Activated CD8-positive, alpha-beta T cell treated with anti-CD3 and anti-CD28 coated beads for 36 hours (primary cell): ENCODE measurements around the gene ABHD14A. TPM values are rescaled to one million over a fixed set of nuclear protein-coding genes. Genes with fewer than 3 reads are reported as not detected.
"Not testable (repeated sequence)": the region's sequence is repeated elsewhere in the genome, so short reads cannot be mapped to it uniquely, and the experiment has no call there.

Experiments used
- ATAC-seq: fragments of 200-7000 bp; cut with Tn5 transposase; one replicate; pipeline ENCODE4 v1.10.0; 2021; ENCODE audit warnings: mild to moderate bottlenecking, moderate library complexity
- CTCF ChIA-PET: fragments of 350-600 bp; sonication (Branson Sonifier 250); formaldehyde crosslinking; loops from one replicate; lab custom pipeline; 2021; ENCODE audit warnings: antibody characterized with exemption; lab: Charles Lee
- POLR2A ChIA-PET: fragments of 350-600 bp; sonication (Branson Sonifier 250); formaldehyde crosslinking; loops from one replicate; lab custom pipeline; 2021; ENCODE audit warnings: antibody characterized with exemption; lab: Charles Lee
- DNase-seq: peaks from one replicate; pipeline ENCODE4 v3.0.0-alpha.2; 2020
- H3K27ac Mint-ChIP-seq: one replicate; pipeline ENCODE4 v1.8.0; 2021; ENCODE audit warnings: mild to moderate bottlenecking, mixed read lengths
- H3K27me3 Mint-ChIP-seq: one replicate; pipeline ENCODE4 v1.8.0; 2021; ENCODE audit warnings: mixed read lengths
- H3K36me3 Mint-ChIP-seq: one replicate; pipeline ENCODE4 v1.8.0; 2021; ENCODE audit warnings: low read depth, mixed read lengths
- H3K4me1 Mint-ChIP-seq: one replicate; pipeline ENCODE4 v1.8.0; 2021; ENCODE audit warnings: low read depth, mixed read lengths
- H3K4me3 Mint-ChIP-seq: one replicate; pipeline ENCODE4 v1.8.0; 2021; ENCODE audit warnings: mild to moderate bottlenecking, moderate library complexity, mixed read lengths
- H3K9me3 Mint-ChIP-seq: one replicate; pipeline ENCODE4 v1.8.0; 2021; ENCODE audit warnings: mixed read lengths
- CTCF ChIP-seq: fragments of 200-600 bp; IDR thresholded peaks from one replicate; pipeline ENCODE4 v1.8.0; 2022; ENCODE audit warnings: antibody characterized with exemption, mild to moderate bottlenecking
- intact Hi-C: fragments of 100-400 bp; cut with micrococcal nuclease; formaldehyde crosslinking; loops from one replicate; pipeline ENCODE4 v1.10.0; 2022
- total RNA-seq, 2 experiments: library from RNA; stranded (reverse); gene quantifications; one replicate each; pipeline ENCODE4 v1.2.3, GENCODE V29; 2021

Gene ABHD14A
- total RNA-seq: 1 to 10 TPM; 8.9 to 9.5 TPM

GRCh38 chr3:51974963-51975851 lies at the start of gene ABHD14A:
Gene ABHD14A, plus strand, starts transcription at chr3:51975064. Its CDS starts 72 bp downstream, at chr3:51975136.
- Mint-ChIP-seq H3K4me1 (peaks cover 31% of the 10 kb centered on the region), H3K27ac (peak within 1 kb of the TSS; percentile 97), H3K9me3 (no peaks in the 10 kb centered on the region), H3K27me3 (no peaks in the 10 kb centered on the region), H3K36me3 (peaks cover 9% of the 10 kb centered on the region), H3K4me3 (peak within 1 kb of the TSS; percentile 77)
- POLR2A ChIA-PET: interaction anchor here (0.5 to 14.5 kb wide), 9 partner anchors 8 to 81 kb away, joined by 3 to 267 read pairs (median 6); partner anchors contain the start of genes ACY1, DUSP7, PARP3 and RPL29
- CTCF ChIA-PET: interaction anchor here (0.7 to 3.8 kb wide), 9 partner anchors 8 to 471 kb away, joined by 3 to 40 read pairs (median 9); partner anchors contain the start of genes ACY1, DUSP7, PARP3 and RRP9
- ATAC-seq (peak; percentile 77), DNase-seq (peak; percentile 67)
- intact Hi-C loops: no loop called here
- no peak for TF ChIP-seq CTCF

- Mint-ChIP-seq H3K27me3 (no peaks in the 10 kb centered on the region), H3K4me1 (no peaks in the 10 kb centered on the region), H3K9me3 (no peaks in the 10 kb centered on the region), H3K27ac (no peak overlapping the region), H3K4me3 (no peak overlapping the region), H3K36me3 (peaks cover 6% of the 10 kb centered on the region)
- no peak for TF ChIP-seq CTCF
- intact Hi-C loops: no loop called here
- DNase-seq (no peak), ATAC-seq (no peak)
- ChIA-PET POLR2A (no interaction called here), CTCF (no interaction called here)
Observed at GRCh38 chr3:51927061-51927977, 47.5 kb upstream of the ABHD14A start.

GRCh38 chr3:51928438-51928837 lies 46.4 kb upstream of the ABHD14A start:
- CTCF ChIA-PET: no interaction called here

GRCh38 chr3:51928981-51929380 lies 45.9 kb upstream of the ABHD14A start:
- H3K9me3 Mint-ChIP-seq, H3K4me1 Mint-ChIP-seq, CTCF ChIA-PET, intact Hi-C loops, ATAC-seq, H3K27me3 Mint-ChIP-seq, DNase-seq, H3K27ac Mint-ChIP-seq, H3K4me3 Mint-ChIP-seq: not testable (repeated sequence)
- H3K36me3 Mint-ChIP-seq: peaks cover 11% of the 10 kb centered on the region
- POLR2A ChIA-PET: interaction anchor here (0.8 kb wide), 1 partner anchor 36 kb away, joined by 3 read pairs; no protein-coding TSS in a partner anchor

More at GRCh38 chr3:51928438-51928837, 46.4 kb upstream of the ABHD14A start:
- intact Hi-C loops: no loop called here
- Mint-ChIP-seq H3K27me3 (no peaks in the 10 kb centered on the region), H3K9me3 (no peaks in the 10 kb centered on the region), H3K27ac (no peak overlapping the region), H3K4me3 (no peak overlapping the region), H3K4me1 (no peaks in the 10 kb centered on the region), H3K36me3 (peaks cover 7% of the 10 kb centered on the region)
- DNase-seq: no peak
- no peak for ATAC-seq
- POLR2A ChIA-PET: no interaction called here
- TF ChIP-seq CTCF: no peak

- peaks cover 16% of the 10 kb centered on the region for H3K36me3 Mint-ChIP-seq
- H3K9me3 Mint-ChIP-seq: no peaks in the 10 kb centered on the region
- intact Hi-C loops: no loop called here
- ChIA-PET CTCF (no interaction called here), POLR2A (interaction anchor here (0.8 kb wide), 1 partner anchor 36 kb away, joined by 3 read pairs; no protein-coding TSS in a partner anchor)
- no peaks in the 10 kb centered on the region for H3K4me1 Mint-ChIP-seq
- no peak for TF ChIP-seq CTCF
- H3K4me3 Mint-ChIP-seq: no peak overlapping the region
- DNase-seq (no peak), ATAC-seq (no peak)
- H3K27ac Mint-ChIP-seq: no peak overlapping the region
- no peaks in the 10 kb centered on the region for H3K27me3 Mint-ChIP-seq
Observed at GRCh38 chr3:51929420-51930003, 45.4 kb upstream of the ABHD14A start.
